Measurements from ENCODE around the gene SOWAHC. TPM values are rescaled to one million over a fixed set of nuclear protein-coding genes. Genes with fewer than 3 reads are reported as not detected.

The SOWAHC gene
- total RNA-seq, 4 donors from 2014 or later, result 40.6 to 99.5 (median 57.3) TPM

- Histone ChIP-seq H3K27ac (no peak overlapping the region), H3K4me1 (no peaks in the 10 kb centered on the region), H3K4me3 (no peak overlapping the region), H3K9me3 (no peaks in the 10 kb centered on the region), H3K27me3 (no peaks in the 10 kb centered on the region), H3K36me3 (peaks cover 0 to 9% (median 0%) of the 10 kb centered on the region in 4 donors)
- TF ChIP-seq CTCF (IDR thresholded peaks at IDR 0.05), result no peak
- TF ChIP-seq EP300 (IDR thresholded peaks at IDR 0.05; ENCODE audit: low read depth), result no peak
- no peak for TF ChIP-seq POLR2A (IDR thresholded peaks at IDR 0.05)
- TF ChIP-seq POLR2AphosphoS5 (IDR thresholded peaks at IDR 0.05), result no peak
- intact Hi-C loops (cut with DNase I; ENCODE audit: low total_unique reads), result no loop called here
- DNase-seq, result no peak
- in situ Hi-C loops (cut with MboI; ENCODE audit: low pct_ligation_motif_present in 1 of 4, low pct_unique_long_range_greater_than_20kb in 1 of 4, low sequenced_read_pairs in 3 of 4), result no loop called here
Observed at GRCh38 chr2:109586687-109587086, 27.5 kb upstream of the SOWAHC start.

GRCh38 chr2:109591206-109591605 lies 23.0 kb upstream of the SOWAHC start:
- no peak for DNase-seq
- intact Hi-C loops (cut with DNase I; ENCODE audit: low total_unique reads), result no loop called here
- H3K27me3 ChIP-seq, result no peaks in the 10 kb centered on the region
- no peaks in the 10 kb centered on the region for H3K4me1 ChIP-seq
- H3K27ac ChIP-seq, result no peak overlapping the region
- no peaks in the 10 kb centered on the region for H3K36me3 ChIP-seq
- TF ChIP-seq CTCF (IDR thresholded peaks at IDR 0.05) (no peak), POLR2AphosphoS5 (IDR thresholded peaks at IDR 0.05) (no peak), POLR2A (IDR thresholded peaks at IDR 0.05) (no peak), EP300 (IDR thresholded peaks at IDR 0.05; ENCODE audit: low read depth) (no peak)
- no peak overlapping the region for H3K4me3 ChIP-seq
- in situ Hi-C loops (cut with MboI; ENCODE audit: low pct_ligation_motif_present in 1 of 4, low pct_unique_long_range_greater_than_20kb in 1 of 4, low sequenced_read_pairs in 3 of 4), result no loop called here
- H3K9me3 ChIP-seq, result no peaks in the 10 kb centered on the region

GRCh38 chr2:109592905-109593304 lies 21.3 kb upstream of the SOWAHC start:
- intact Hi-C loops (cut with DNase I; ENCODE audit: low total_unique reads), result no loop called here
- TF ChIP-seq POLR2AphosphoS5 (IDR thresholded peaks at IDR 0.05) (no peak), POLR2A (IDR thresholded peaks at IDR 0.05) (no peak), EP300 (IDR thresholded peaks at IDR 0.05; ENCODE audit: low read depth) (no peak), CTCF (IDR thresholded peaks at IDR 0.05) (no peak)
- WGBS, 2 donors (ENCODE audit: low coverage in 1 of 2), result 85 to 93% methylated on average over 3 of the region's 3 CpGs
- no peaks in the 10 kb centered on the region for H3K4me1 ChIP-seq
- DNase-seq, result no peak
- H3K4me3 ChIP-seq, result no peak overlapping the region
- no peaks in the 10 kb centered on the region for H3K9me3 ChIP-seq
- H3K36me3 ChIP-seq, result no peaks in the 10 kb centered on the region
- H3K27me3 ChIP-seq, result no peaks in the 10 kb centered on the region
- no peak overlapping the region for H3K27ac ChIP-seq
- in situ Hi-C loops (cut with MboI; ENCODE audit: low pct_ligation_motif_present in 1 of 4, low pct_unique_long_range_greater_than_20kb in 1 of 4, low sequenced_read_pairs in 3 of 4), result no loop called here

- 89 to 90% methylated on average over 10 to 16 of the region's 16 CpGs for WGBS, 2 donors (ENCODE audit: low coverage in 1 of 2)
Observed at GRCh38 chr2:109594246-109594885, 19.8 kb upstream of the SOWAHC start.

More at GRCh38 chr2:109594246-109594885, 19.8 kb upstream of the SOWAHC start:
- Histone ChIP-seq H3K27me3 (no peaks in the 10 kb centered on the region), H3K9me3 (no peaks in the 10 kb centered on the region), H3K4me1 (no peaks in the 10 kb centered on the region), H3K27ac (no peak overlapping the region), H3K36me3 (no peaks in the 10 kb centered on the region), H3K4me3 (no peak overlapping the region)
- DNase-seq, result no peak
- intact Hi-C loops (cut with DNase I; ENCODE audit: low total_unique reads), result no loop called here
- TF ChIP-seq POLR2AphosphoS5 (IDR thresholded peaks at IDR 0.05) (no peak), CTCF (IDR thresholded peaks at IDR 0.05) (no peak), EP300 (IDR thresholded peaks at IDR 0.05; ENCODE audit: low read depth) (no peak), POLR2A (IDR thresholded peaks at IDR 0.05) (no peak)
- in situ Hi-C loops (cut with MboI; ENCODE audit: low pct_ligation_motif_present in 1 of 4, low pct_unique_long_range_greater_than_20kb in 1 of 4, low sequenced_read_pairs in 3 of 4), result no loop called here
